Stimulated activated CD4-positive, alpha-beta T cell treated with anti-CD3 and anti-CD28 coated beads, Interleukin-1b, Interleukin-23, amount 100 ng/mL, for 4 hours (primary cell): Measurements from ENCODE around the gene KNG1.

Experiments used
- DNase-seq, 2 donors: peaks; one replicate each; pipeline ENCODE4 v3.0.0-alpha.2; 2020; ENCODE audit warnings: low read depth in 2 of 2

Gene KNG1

DNA sequence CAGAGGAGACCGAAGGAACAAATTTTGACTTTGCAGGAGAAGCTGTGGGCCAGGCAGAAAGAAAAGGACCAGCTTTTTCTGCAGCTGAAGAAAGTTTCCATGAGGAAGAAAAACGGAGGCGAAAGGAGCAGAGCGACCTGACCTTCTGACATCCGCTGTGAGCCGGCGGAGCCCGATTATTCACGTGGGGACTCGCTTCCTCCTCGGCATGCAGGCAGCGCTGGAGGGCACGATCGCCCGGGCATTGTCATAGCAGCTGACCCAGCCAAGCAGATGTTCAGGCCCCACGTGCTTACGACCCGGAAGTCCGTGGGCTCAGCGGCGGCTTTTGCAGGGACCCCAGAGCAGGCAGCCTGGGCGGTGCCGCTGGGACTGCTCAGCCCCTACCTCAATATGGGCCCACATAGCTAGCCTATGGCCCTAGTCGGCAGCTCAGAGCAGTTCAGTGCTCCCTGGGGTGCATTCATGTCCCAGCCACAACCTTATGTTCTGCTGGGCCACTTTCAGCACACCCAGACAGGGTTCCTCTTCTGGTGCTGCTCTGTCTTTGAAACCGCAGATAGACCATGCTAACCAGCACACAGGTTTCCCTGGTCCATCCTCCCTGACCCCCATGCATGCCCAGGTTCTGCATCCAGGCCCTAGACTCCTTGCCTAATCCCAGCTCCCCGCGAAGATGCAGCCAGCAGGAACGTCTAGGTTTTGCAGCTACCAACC lies 55.7 kb downstream of the KNG1 start:
- DNase-seq = peak; percentile 45 to 51

DNA sequence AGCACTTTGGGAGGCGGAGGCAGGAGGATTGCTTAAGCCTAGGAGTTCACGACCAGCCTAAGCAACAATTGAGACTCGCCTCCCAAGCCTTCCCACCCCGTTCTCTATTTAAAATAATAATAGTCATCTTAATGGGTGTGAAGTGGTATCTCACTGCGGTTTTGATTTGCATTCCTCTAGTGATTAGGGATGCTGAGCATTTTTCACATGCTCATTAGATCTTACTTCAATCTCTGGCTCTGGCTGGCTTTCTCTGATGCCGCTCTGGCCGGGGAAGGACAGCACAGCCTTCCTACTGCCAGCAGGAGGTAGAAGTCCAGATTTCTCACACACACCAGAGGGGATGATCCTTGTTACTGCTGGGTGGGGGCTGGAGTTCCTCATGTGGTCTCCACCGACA lies 58.8 kb downstream of the KNG1 start:
- DNase-seq = no peak

DNA sequence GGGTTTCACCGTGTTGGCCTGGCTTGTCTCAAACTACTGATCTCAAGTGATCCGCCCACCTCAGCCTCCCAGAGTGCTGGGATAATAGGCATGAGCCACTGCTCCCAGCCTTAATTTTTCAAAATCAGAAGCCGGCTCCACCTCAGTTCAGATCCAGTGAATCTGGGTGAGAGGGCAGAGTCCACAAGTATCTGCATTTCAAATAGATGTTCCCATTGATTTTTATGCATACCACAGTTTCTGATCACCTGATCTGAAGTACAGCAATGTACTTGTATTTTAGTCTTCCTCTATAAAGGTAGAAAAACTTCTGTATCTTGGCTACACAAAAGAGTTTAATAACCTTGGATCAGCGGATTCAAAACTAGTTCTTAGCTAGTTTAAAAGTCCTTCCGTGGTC lies 62.0 kb downstream of the KNG1 start:
- no peak for DNase-seq

DNA sequence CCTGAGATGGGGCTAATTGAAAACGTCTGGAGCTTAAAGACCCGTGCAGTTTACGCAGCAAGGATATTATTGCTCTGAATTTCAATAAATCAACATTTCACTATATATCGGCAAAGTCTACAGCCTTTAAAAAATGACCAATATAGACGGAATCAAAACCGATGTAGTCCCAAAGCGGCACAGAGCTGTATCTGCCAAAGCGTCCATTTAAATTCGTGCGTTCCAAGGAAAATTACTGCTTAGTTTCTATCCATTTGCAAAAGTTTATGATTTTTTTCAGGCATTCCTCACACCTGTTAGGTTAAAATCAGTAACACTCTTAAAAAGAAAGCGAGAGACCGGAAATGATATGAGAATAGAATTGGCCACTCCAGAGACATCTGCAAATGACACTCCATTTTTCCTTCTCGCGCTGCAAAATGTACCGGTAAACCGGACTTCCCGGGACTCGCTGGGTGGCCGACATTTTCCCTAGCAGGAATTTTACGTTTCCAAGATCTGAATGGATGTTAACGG lies 65.4 kb downstream of the KNG1 start:
- no peak for DNase-seq

DNA sequence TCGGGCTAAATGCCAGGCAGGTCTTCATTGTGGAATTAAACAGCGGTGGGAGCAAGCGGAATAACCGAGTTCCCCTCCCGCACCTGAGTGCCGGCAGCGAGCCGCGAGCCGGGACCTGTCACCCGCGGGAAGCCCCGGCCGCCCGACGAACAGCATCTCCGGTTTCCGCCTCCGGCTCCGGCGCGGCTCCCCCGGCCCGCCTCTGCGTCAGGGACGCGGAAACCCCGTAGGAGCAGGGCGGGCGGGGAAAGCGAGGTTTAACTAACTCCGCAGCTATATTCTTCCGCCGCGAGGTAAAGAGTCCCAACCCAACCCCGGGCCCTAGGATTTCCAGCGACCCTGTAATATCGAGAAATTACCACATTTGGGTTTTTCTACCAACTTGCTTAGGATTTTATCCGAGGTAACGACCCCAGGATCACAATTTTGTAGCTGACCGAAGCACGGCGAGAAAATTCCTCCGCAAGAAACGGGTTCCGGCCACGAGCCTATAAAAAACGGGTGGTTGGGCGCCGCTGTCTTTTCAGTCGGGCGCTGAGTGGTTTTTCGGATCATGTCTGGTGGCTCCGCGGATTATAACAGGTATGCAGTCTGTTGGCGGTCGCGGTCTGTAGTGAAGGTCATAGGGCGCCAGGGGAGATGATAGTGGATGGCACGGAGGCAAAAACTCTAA lies 66.0 kb downstream of the KNG1 start, which contains the start of gene EIF4A2:
Gene EIF4A2 (plus strand): TSS at position 520 of the 673 bp plus-strand sequence. CDS start 34 bp downstream, at position 554.
- peak; percentile 87 to 90 for DNase-seq

DNA sequence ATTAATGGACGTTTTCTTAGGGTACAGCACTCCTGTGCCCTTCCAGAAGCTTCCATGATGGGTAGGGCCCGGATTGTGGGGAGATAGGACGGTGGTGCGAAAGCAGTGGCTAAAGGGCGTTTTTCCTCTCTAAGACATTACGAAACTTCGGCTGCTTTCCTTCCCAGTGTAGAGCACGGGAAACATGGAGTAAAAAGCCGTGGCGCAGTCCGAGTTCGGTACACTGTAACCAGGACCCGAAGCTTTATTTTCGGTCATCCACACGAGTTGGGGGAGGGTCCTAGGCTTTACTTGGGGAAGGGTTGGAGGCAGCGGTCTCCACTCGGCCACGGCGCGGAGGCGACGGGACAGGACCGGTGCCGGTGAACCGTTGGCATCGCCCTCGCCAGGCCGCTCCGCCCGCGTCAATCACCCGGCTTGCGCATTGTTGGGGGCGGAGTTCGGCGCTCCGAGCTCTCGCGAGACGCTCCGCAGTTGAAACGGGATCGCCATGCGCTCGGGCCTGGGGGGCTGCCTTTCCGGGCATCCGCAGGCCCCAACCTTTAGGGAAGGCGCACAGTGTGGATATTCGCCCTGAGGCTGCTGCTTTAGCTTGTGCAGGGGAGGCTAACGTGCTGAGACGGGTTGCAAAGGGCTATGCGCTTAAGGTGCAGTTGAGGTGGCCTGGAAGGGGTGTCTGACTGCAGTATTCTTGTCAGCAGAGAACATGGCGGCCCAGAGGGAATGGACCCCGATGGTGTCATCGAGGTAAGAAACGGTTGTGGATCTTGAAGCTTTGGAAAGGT lies 66.8 kb downstream of the KNG1 start:
- DNase-seq = peak; percentile 67

DNA sequence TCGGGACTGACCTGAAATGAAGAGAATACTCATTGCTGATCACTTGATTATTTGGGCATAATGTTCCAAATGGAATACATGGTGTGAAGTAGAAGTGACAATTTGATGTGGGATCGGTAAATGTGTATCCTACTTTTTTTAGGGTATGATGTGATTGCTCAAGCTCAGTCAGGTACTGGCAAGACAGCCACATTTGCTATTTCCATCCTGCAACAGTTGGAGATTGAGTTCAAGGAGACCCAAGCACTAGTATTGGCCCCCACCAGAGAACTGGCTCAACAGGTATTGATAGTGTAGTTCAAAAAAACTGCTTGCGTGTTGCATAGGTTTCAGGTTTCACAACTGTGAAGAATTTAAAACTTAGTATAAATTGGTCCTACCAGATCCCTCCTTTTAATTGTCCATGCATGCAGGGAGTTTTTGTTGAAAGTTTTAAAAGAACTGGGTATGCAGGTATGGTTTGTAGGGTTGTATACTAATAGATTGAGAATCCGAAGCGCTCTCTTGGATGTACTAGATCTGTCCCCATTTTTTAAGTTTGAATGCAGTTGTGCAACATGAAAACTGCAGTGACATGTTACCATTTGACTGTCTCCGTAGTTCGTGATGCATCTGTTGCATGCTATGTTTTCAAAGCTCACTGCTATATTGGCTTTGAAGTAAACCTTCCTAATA lies 67.8 kb downstream of the KNG1 start:
- DNase-seq = no peak

DNA sequence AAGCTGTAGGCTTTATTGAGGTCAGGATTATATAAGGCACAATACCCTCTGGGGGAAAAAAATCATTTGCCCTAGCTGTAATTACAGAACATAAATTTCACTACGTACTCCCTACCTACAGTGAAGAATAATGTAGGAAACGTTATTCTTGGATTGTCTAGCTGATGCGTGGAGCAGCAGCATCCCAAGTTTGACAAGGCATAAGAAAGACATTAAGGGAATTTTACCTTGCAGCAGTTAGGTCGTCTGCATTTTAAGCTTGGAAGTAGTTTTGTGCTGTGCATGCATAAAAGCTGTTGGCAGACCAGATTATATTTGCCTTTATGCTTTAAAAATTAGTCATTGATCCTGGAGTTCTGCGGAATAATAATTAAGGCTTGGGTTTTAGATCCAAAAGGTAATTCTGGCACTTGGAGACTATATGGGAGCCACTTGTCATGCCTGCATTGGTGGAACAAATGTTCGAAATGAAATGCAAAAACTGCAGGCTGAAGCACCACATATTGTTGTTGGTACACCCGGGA lies 68.4 kb downstream of the KNG1 start:
- DNase-seq = no peak

DNA sequence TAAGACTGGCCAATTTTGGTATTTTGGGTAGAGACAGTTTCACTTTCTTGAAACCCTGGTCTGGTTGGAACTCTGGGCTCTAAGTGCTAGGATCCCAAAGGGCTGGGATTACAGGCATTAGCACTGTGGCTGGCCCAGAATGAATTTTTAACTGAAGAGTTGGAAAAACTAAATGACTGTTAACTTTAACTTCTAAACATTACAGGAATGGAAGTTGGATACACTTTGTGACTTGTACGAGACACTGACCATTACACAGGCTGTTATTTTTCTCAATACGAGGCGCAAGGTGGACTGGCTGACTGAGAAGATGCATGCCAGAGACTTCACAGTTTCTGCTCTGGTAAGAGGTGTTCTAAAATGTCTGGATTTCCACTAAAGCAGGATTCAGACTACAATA lies 69.8 kb downstream of the KNG1 start:
- DNase-seq = no peak

DNA sequence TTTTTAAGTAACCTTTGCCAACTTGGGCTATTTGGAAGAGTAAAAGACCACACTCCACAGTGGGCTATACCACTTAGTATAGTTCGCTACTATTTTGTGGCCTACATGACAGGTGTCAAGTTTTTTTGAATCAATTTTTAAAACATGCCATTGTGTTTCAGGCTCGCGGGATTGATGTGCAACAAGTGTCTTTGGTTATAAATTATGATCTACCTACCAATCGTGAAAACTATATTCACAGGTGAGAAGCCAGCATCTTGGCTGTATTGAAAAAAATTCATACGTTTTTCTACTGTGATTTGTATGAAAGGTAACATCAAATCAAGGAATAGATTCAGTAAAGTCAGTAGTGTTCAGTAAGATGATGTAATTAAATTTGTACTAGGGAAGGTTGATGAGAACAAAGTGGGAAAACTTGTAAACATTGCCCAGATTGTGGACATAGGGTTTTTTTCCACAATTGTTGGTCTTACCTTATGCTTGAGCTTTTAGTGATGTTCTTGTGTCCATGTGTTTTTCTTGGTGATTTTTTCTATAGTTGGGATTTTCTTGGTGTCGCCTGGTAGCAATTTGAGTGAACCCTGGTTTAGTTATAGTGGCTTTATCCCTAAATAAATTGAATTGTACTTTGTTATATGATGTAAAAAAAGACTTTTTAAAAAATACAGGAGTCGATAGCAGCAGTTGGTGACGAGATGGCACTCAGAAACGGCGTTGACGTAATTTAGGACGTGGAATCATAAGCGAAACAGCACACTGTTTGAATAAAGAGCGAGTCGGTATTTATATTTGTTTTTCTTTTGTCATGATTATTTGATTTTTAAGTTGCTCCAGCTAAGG lies 70.7 kb downstream of the KNG1 start:
- DNase-seq = no peak

DNA sequence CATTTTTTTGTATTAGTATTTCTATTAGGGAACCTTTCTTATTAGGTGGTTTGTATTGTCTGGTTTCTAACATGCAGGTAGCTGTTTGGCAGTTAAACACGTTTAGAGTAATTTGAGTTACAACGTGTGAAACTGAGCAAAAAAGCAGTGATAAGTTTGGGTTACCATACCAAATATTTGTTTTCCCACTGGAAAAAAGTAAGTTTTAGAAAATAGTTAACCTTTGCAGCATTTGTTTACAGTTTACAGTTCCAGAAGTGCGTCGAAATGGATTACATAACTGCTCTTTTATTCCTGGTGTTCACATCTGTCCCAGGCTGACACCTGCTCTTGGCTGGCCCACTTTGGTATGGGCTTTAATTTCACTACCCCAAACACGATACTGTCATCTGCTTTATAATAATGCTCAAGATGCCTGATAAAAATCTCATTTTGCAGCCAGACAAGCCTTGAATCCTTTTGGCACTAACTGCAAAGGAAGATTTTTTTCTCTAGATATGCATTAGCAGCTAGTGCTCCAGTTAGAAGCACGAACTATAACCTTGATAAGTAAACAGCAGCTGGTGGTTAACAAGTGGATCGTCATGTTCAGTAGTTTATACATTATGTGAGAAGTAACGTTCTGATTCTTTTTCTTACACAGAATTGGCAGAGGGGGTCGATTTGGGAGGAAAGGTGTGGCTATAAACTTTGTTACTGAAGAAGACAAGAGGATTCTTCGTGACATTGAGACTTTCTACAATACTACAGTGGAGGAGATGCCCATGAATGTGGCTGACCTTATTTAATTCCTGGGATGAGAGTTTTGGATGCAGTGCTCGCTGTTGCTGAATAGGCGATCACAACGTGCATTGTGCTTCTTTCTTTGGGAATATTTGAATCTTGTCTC lies 71.6 kb downstream of the KNG1 start:
- DNase-seq = no peak

DNA sequence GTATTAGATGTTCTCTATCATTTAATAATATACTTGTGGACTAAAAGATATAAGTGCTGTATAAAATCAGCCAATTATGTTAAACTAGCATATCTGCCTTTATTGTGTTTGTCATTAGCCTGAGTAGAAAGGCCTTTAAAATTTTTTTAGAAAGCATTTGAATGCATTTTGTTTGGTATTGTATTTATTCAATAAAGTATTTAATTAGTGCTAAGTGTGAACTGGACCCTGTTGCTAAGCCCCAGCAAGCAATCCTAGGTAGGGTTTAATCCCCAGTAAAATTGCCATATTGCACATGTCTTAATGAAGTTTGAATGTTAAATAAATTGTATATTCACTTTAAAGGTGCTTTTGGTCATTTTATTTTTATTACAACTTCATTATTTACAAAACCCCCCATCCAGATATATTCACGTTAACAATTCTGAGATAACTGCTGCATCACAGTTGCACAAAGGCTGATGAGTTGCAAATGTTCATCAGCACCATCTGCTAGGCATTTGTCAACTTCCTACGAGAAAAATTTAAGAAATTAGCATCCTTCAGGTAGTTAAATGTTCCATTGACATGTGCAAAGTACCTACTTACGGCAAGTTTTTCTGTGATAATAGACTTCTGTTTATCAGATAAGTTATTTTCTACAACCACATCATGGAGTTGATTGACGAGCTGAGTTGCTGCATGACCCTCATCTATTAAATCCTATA lies 72.5 kb downstream of the KNG1 start:
- DNase-seq = no peak

DNA sequence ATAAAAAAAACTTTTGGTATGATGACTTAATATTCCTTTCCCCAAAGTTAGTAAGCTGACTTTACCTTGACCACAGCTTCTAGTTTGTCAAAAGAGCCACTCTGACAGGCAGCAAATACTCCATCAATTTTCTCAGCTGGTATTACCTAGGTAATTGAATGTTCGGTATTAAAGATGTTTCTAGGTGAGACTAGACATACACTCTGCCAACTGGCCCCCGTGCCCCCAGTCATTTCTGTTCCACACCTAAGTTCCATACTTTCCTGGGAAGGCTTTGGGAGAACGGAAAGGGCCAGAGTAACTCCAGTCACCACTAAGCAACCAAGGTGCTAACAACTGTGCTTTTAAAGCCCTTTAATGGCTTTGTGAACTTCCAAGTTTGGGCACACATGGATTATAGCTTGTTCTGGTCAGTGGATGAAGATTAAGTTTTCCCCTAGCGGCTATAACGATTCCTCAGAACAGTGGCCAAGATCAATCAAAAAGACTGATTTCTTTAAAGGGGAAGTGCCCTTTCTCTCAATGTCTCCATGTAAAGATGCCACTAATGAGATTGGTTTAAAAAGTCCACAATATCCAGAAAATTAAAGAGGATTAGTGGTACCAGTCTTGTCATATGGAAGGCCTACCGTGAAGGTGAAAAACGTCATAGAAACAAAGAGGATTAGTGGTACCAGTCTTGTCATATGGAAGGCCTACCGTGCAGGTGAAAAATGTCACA lies 73.3 kb downstream of the KNG1 start:
- peak in 1 of 2 donors; percentile 21 for DNase-seq
